ENCODE data around the gene NMRK1. TPM values are rescaled to one million over a fixed set of nuclear protein-coding genes. Genes with fewer than 3 reads are reported as not detected.

NMRK1 gene
- total and polyA plus RNA-seq, 2 donors (not counting 3 experiments of a cell fraction or from before 2014, with no cell fraction given), result 24.3 to 32.6 TPM

GRCh38 chr9:75128535-75128934, 40.6 kb upstream of the NMRK1 start:
- no TSS peak for BruUV-seq (replicated peaks)
- no peak overlapping the region for H3K4me3 ChIP-seq (replicated peaks in 1 of 3; ENCODE audit: insufficient read depth in 1 of 3, low read depth in 1 of 3, low read length in 3 of 3)
- H3K4me1 ChIP-seq (ENCODE audit: control insufficient read depth, extremely low read depth, insufficient read depth, low read length), result peaks cover 7% of the 10 kb centered on the region
- H4K20me1 ChIP-seq (replicated peaks; ENCODE audit: control insufficient read depth, extremely low read depth, insufficient read depth, low read length), result no peaks in the 10 kb centered on the region
- peaks cover 17% of the 10 kb centered on the region for H3K79me2 ChIP-seq (ENCODE audit: control insufficient read depth, insufficient read depth, low read length)
- FAIRE-seq, result no peak
- H3K9me3 ChIP-seq (replicated peaks; ENCODE audit: control insufficient read depth, insufficient read depth, low read length), result no peaks in the 10 kb centered on the region
- ChIA-PET POLR2A (no interaction called here), CTCF (no interaction called here)
- no peaks in the 10 kb centered on the region for H3K27me3 ChIP-seq (ENCODE audit: control insufficient read depth in 2 of 2, insufficient read depth in 2 of 2, low read length in 2 of 2)
- dilution Hi-C loops (cut with MboI; ENCODE audit: extremely low pct_ligation_motif_present, low sequenced_read_pairs) (no loop called here), intact Hi-C loops (cut with micrococcal nuclease) (no loop called here)
- no peak for DNase-seq (ENCODE audit: low read depth, low spot score)
- H2AFZ ChIP-seq (ENCODE audit: low read depth, low read length), result no peak overlapping the region
- H3K9me1 ChIP-seq (replicated peaks; ENCODE audit: control insufficient read depth, extremely low read depth, insufficient read depth, low read length), result no peaks in the 10 kb centered on the region
- H3K9ac ChIP-seq (replicated peaks; ENCODE audit: extremely low read depth, insufficient read depth, low read length), result no peak overlapping the region
- peaks cover 5 to 8% of the 10 kb centered on the region in 2 experiments for H3K36me3 ChIP-seq (ENCODE audit: control insufficient read depth in 2 of 2, extremely low read depth in 1 of 2, insufficient read depth in 2 of 2, low read length in 2 of 2)
- no peak for TF ChIP-seq FOS (IDR thresholded peaks at IDR 0.05; ENCODE audit: borderline replicate concordance, insufficient read depth, low read length)
- TF ChIP-seq, protein P1, sequence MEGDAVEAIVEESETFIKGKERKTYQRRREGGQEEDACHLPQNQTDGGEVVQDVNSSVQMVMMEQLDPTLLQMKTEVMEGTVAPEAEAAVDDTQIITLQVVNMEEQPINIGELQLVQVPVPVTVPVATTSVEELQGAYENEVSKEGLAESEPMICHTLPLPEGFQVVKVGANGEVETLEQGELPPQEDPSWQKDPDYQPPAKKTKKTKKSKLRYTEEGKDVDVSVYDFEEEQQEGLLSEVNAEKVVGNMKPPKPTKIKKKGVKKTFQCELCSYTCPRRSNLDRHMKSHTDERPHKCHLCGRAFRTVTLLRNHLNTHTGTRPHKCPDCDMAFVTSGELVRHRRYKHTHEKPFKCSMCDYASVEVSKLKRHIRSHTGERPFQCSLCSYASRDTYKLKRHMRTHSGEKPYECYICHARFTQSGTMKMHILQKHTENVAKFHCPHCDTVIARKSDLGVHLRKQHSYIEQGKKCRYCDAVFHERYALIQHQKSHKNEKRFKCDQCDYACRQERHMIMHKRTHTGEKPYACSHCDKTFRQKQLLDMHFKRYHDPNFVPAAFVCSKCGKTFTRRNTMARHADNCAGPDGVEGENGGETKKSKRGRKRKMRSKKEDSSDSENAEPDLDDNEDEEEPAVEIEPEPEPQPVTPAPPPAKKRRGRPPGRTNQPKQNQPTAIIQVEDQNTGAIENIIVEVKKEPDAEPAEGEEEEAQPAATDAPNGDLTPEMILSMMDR (IDR thresholded peaks at IDR 0.05; ENCODE audit: extremely low read depth in 1 of 2, insufficient read depth in 1 of 2, low read depth in 1 of 2, low read length in 2 of 2), result no peak
- TF ChIP-seq POLR2AphosphoS5 (IDR thresholded peaks at IDR 0.05; ENCODE audit: insufficient read depth, low read depth, low read length), result no peak
- TF ChIP-seq MYC (IDR thresholded peaks at IDR 0.05; ENCODE audit: low read depth, low read length), result no peak
- no peak for TF ChIP-seq MAX (IDR thresholded peaks at IDR 0.05; ENCODE audit: insufficient read depth, insufficient read length)
- TF ChIP-seq GATA2 (IDR thresholded peaks at IDR 0.05; ENCODE audit: insufficient read depth, insufficient read length, low read depth, low read length), result no peak
- TF ChIP-seq JUN (IDR thresholded peaks at IDR 0.05; ENCODE audit: borderline replicate concordance, insufficient read depth, insufficient read length, low read depth), result no peak
- TF ChIP-seq EZH2 (IDR thresholded peaks at IDR 0.05; ENCODE audit: borderline replicate concordance, low read depth, low read length, severe bottlenecking), result no peak
- TF ChIP-seq POLR2A (IDR thresholded peaks at IDR 0.05; ENCODE audit: low read depth, low read length), result no peak
- no peak overlapping the region for H3K27ac ChIP-seq (ENCODE audit: insufficient read depth, low read depth, low read length)
- no peak overlapping the region for H3K4me2 ChIP-seq (ENCODE audit: insufficient read depth, low read length)

Measured in endothelial cell of umbilical vein (primary cell).